ENCODE results near the gene CEP57. TPM values are rescaled to one million over a fixed set of nuclear protein-coding genes. Genes with fewer than 3 reads are reported as not detected.
A peak's percentile ranks its signal among the peaks of the same experiment; 100 is the strongest.

CEP57 gene
- total and polyA plus RNA-seq, 11 donors, result 8.7 to 31.7 (median 21.3) TPM

- no peak for DNase-seq
- Histone ChIP-seq H3K9me3 (no peaks in the 10 kb centered on the region), H3K27ac (no peak overlapping the region), H3K4me3 (no peak overlapping the region), H3K4me1 (peaks cover 0 to 16% (median 0%) of the 10 kb centered on the region in 12 donors), H3K36me3 (peaks cover 0 to 52% (median 27%) of the 10 kb centered on the region in 9 donors), H3K27me3 (no peaks in the 10 kb centered on the region)
- ATAC-seq, result peak in 1 of 4 donors; percentile 29
- intact Hi-C loops (cut with DNase I), result loop anchor here in 8 of 10 donors (5.0 to 10.0 kb wide), 10 partner anchors 63 to 1143 kb away; partner anchors contain the start of genes SRSF8 (in 3 of the 8), CWC15 (in 1 of the 8), ENDOD1 (in 1 of the 8) and KDM4D (in 1 of the 8)
- no peak for TF ChIP-seq CTCF (IDR thresholded peaks at IDR 0.05)
- TF ChIP-seq POLR2A (IDR thresholded peaks at IDR 0.05), result no peak
- WGBS, 4 donors, result 78 to 91% (median 81%) methylated on average over 1 of the region's 1 CpG
These were observed 22.8 kb upstream of the CEP57 start for GRCh38 chr11:95767498-95767897.

GRCh38 chr11:95768521-95768920 is 21.8 kb upstream of the CEP57 start:
- TF ChIP-seq CTCF (IDR thresholded peaks at IDR 0.05), result no peak
- TF ChIP-seq POLR2A (IDR thresholded peaks at IDR 0.05), result no peak
- H3K27me3 ChIP-seq, result no peaks in the 10 kb centered on the region
- 64 to 77% (median 67%) methylated on average over 2 of the region's 2 CpGs for WGBS, 4 donors
- peaks cover 0 to 62% (median 37%) of the 10 kb centered on the region in 9 donors for H3K36me3 ChIP-seq
- H3K4me1 ChIP-seq, result peaks cover 0 to 16% (median 0%) of the 10 kb centered on the region in 12 donors
- H3K27ac ChIP-seq, result no peak overlapping the region
- intact Hi-C loops (cut with DNase I), result loop anchor here in 8 of 10 donors (5.0 to 10.0 kb wide), 10 partner anchors 64 to 1144 kb away; partner anchors contain the start of genes SRSF8 (in 3 of the 8), CWC15 (in 1 of the 8), ENDOD1 (in 1 of the 8) and KDM4D (in 1 of the 8)
- H3K9me3 ChIP-seq, result no peaks in the 10 kb centered on the region
- no peak for DNase-seq
- no peak for ATAC-seq
- no peak overlapping the region for H3K4me3 ChIP-seq

- Histone ChIP-seq H3K27ac (no peak overlapping the region), H3K36me3 (peaks cover 3 to 100% (median 97%) of the 10 kb centered on the region in 9 donors), H3K27me3 (no peaks in the 10 kb centered on the region), H3K4me3 (no peak overlapping the region), H3K4me1 (no peaks in the 10 kb centered on the region), H3K9me3 (no peaks in the 10 kb centered on the region)
- TF ChIP-seq POLR2A (IDR thresholded peaks at IDR 0.05), result no peak
- no peak for TF ChIP-seq CTCF (IDR thresholded peaks at IDR 0.05)
- intact Hi-C loops (cut with DNase I), result loop anchor here in 1 of 10 donors (10.0 kb wide), 1 partner anchor 812 kb away; no protein-coding TSS in a partner anchor
- DNase-seq (no peak), ATAC-seq (no peak)
These were observed 13.4 kb upstream of the CEP57 start for GRCh38 chr11:95776859-95777258.

- H3K4me1 ChIP-seq, result no peaks in the 10 kb centered on the region
- ATAC-seq (no peak), DNase-seq (no peak)
- intact Hi-C loops (cut with DNase I), result loop anchor here in 1 of 10 donors (10.0 kb wide), 1 partner anchor 814 kb away; no protein-coding TSS in a partner anchor
- H3K27ac ChIP-seq, result no peak overlapping the region
- no peaks in the 10 kb centered on the region for H3K27me3 ChIP-seq
- no peaks in the 10 kb centered on the region for H3K9me3 ChIP-seq
- H3K4me3 ChIP-seq, result no peak overlapping the region
- TF ChIP-seq CTCF (IDR thresholded peaks at IDR 0.05) (no peak), POLR2A (IDR thresholded peaks at IDR 0.05) (no peak)
- WGBS, 4 donors, result 95 to 97% (median 95%) methylated on average over 3 of the region's 3 CpGs
- peaks cover 3 to 100% (median 98%) of the 10 kb centered on the region in 9 donors for H3K36me3 ChIP-seq
These were observed 11.6 kb upstream of the CEP57 start for GRCh38 chr11:95778699-95779098.

Measured in heart left ventricle (tissue), 16 donors.